HepG2 (cell line): ENCODE results near the gene CCND1. TPM values are rescaled to one million over a fixed set of nuclear protein-coding genes. Genes with fewer than 3 reads are reported as not detected.

ENCODE experiments used
- EZH2 ChIP-seq: conservative IDR thresholded peaks from 2 replicates; pipeline ENCODE4 v1.6.1; 2012; ENCODE audit warnings: mild to moderate bottlenecking, low read depth, low read length, moderate library complexity
- GATAD1 ChIP-seq: IDR thresholded peaks from 2 replicates; pipeline ENCODE4 v1.6.1; 2016; ENCODE audit warnings: missing genetic modification reagents, missing compliant biosample characterization
- HDAC6 ChIP-seq: fragments of 200-600 bp; sonication (generic); IDR thresholded peaks from 2 replicates; pipeline ENCODE4 v1.7.0; 2017; ENCODE audit warnings: mild to moderate bottlenecking, antibody characterized with exemption, low read length, low read depth
- HIC2 ChIP-seq: sonication (generic); formaldehyde crosslinking; IDR thresholded peaks from 2 replicates; pipeline ENCODE4 v1.9.0; 2022; ENCODE audit warnings: low read depth, missing genetic modification reagents
- HNRNPUL1 ChIP-seq: fragments of 200-400 bp; formaldehyde crosslinking; IDR thresholded peaks from 2 replicates; pipeline ENCODE4 v1.6.1; 2017; ENCODE audit warnings: low read depth, mild to moderate bottlenecking, low read length, moderate library complexity
- HOXA3 ChIP-seq: sonication (generic); formaldehyde crosslinking; IDR thresholded peaks from 2 replicates; pipeline ENCODE4 v1.5.0; 2020; ENCODE audit warnings: missing genetic modification reagents
- MXD1 ChIP-seq: sonication (generic); formaldehyde crosslinking; IDR thresholded peaks from 2 replicates; pipeline ENCODE4 v1.4.0; 2020; ENCODE audit warnings: mild to moderate bottlenecking, missing genetic modification reagents
- MXD3 ChIP-seq: IDR thresholded peaks from 2 replicates; pipeline ENCODE4 v1.6.1; 2016; ENCODE audit warnings: mild to moderate bottlenecking, missing biosample characterization, missing genetic modification reagents
- PCBP2 ChIP-seq: fragments of 200-400 bp; formaldehyde crosslinking; optimal IDR thresholded peaks from 2 replicates; pipeline ENCODE3; 2018; ENCODE audit warnings: low read length, low read depth; ENCODE audit not compliant: poor library complexity, severe bottlenecking
- PHB2 ChIP-seq: fragments of 450-650 bp; IDR thresholded peaks from 2 replicates; pipeline ENCODE4 v1.6.1; 2018; ENCODE audit not compliant: partially characterized antibody
- POLR2G ChIP-seq: fragments of 200-400 bp; formaldehyde crosslinking; IDR thresholded peaks from 2 replicates; pipeline ENCODE4 v1.6.1; 2018; ENCODE audit warnings: mild to moderate bottlenecking, low read depth, low read length, moderate library complexity
- PTBP1 ChIP-seq: fragments of 200-400 bp; formaldehyde crosslinking; IDR thresholded peaks from 2 replicates; pipeline ENCODE4 v1.6.1; 2018; ENCODE audit warnings: low read length, low read depth; ENCODE audit not compliant: poor library complexity, severe bottlenecking
- RARG ChIP-seq: sonication (generic); formaldehyde crosslinking; IDR thresholded peaks from 2 replicates; pipeline ENCODE4 v1.4.0; 2020; ENCODE audit warnings: low read depth, mild to moderate bottlenecking, missing genetic modification reagents
- REPIN1 ChIP-seq: sonication (generic); formaldehyde crosslinking; IDR thresholded peaks from 2 replicates; pipeline ENCODE4 v1.8.0; 2022; ENCODE audit warnings: missing genetic modification reagents, low read depth, mild to moderate bottlenecking, borderline replicate concordance
- RXRA ChIP-seq: sonication (generic); formaldehyde crosslinking; IDR thresholded peaks from 2 replicates; pipeline ENCODE4 v1.5.1; 2020; ENCODE audit warnings: missing genetic modification reagents
- SETDB1 ChIP-seq: sonication (generic); formaldehyde crosslinking; IDR thresholded peaks from 2 replicates; pipeline ENCODE4 v1.5.1; 2020; ENCODE audit warnings: missing genetic modification reagents, mild to moderate bottlenecking, borderline replicate concordance
- SP5 ChIP-seq: IDR thresholded peaks from 2 replicates; pipeline ENCODE4 v1.6.1; 2016; ENCODE audit warnings: low read depth, borderline replicate concordance
- SUZ12 ChIP-seq: fragments of 150-350 bp; IDR thresholded peaks from 2 replicates; pipeline ENCODE4 v1.6.1; 2014; ENCODE audit warnings: low read depth, low read length
- YEATS4 ChIP-seq: sonication (generic); formaldehyde crosslinking; IDR thresholded peaks from 2 replicates; pipeline ENCODE4 v1.4.0; 2020; ENCODE audit warnings: missing genetic modification reagents, borderline replicate concordance
- ZBTB21 ChIP-seq: sonication (generic); formaldehyde crosslinking; IDR thresholded peaks from 2 replicates; pipeline ENCODE4 v1.4.0; 2020; ENCODE audit warnings: missing genetic modification reagents
- ZMAT5 ChIP-seq: sonication (generic); formaldehyde crosslinking; IDR thresholded peaks from 2 replicates; pipeline ENCODE4 v1.5.0; 2020; ENCODE audit warnings: mild to moderate bottlenecking, low read depth, missing genetic modification reagents, borderline replicate concordance
- ZNF598 ChIP-seq: sonication (generic); formaldehyde crosslinking; IDR thresholded peaks from 2 replicates; pipeline ENCODE4 v1.5.1; 2020; ENCODE audit warnings: mild to moderate bottlenecking, missing genetic modification reagents, borderline replicate concordance
- ZNF768 ChIP-seq: sonication (generic); formaldehyde crosslinking; IDR thresholded peaks from 2 replicates; pipeline ENCODE4 v1.4.0; 2020; ENCODE audit warnings: missing genetic modification reagents
- ZNF784 ChIP-seq: sonication (generic); formaldehyde crosslinking; IDR thresholded peaks from 2 replicates; pipeline ENCODE4 v1.5.1; 2020; ENCODE audit warnings: missing genetic modification reagents, mild to moderate bottlenecking, borderline replicate concordance
- polyA plus RNA-seq, 8 experiments: library from polyadenylated mRNA; depleted of rRNA in 3 of 8; stranded (reverse) in 7 of 8; unstranded in 1 of 8; fragments of >200 nt; fragmentation: Illumina TruSeq in 4 of 8; extraction: Trizol in 4 of 8; gene quantifications; 2 replicates each; pipeline versions ENCODE4 v1.2.1 to v1.2.3, GENCODE V29; 2011 to 2016; ENCODE audit warnings: low read depth in 4 of 8, missing spikeins in 1 of 8, mixed read lengths in 1 of 8; ENCODE audit not compliant: insufficient read depth in 1 of 8
- total RNA-seq, 5 experiments: library from RNA; depleted of rRNA; stranded (reverse); fragments of >200 nt; fragmentation: Illumina TruSeq; extraction: Trizol; gene quantifications; 2 replicates each; pipeline ENCODE4 v1.2.3, GENCODE V29; 2016; ENCODE audit warnings: low read depth in 1 of 5
- TF ChIP-seq, protein P1 (sequence below): sonication (generic); formaldehyde crosslinking; IDR thresholded peaks from 2 replicates; pipeline ENCODE4 v1.5.1; 2020; ENCODE audit warnings: mild to moderate bottlenecking, missing genetic modification reagents, moderate library complexity

The CCND1 gene
- total and polyA plus RNA-seq, 2 of the 13 experiments (the other 11 are each of a cell fraction or from before 2014, with no cell fraction given), result 107 to 136 TPM

DNA sequence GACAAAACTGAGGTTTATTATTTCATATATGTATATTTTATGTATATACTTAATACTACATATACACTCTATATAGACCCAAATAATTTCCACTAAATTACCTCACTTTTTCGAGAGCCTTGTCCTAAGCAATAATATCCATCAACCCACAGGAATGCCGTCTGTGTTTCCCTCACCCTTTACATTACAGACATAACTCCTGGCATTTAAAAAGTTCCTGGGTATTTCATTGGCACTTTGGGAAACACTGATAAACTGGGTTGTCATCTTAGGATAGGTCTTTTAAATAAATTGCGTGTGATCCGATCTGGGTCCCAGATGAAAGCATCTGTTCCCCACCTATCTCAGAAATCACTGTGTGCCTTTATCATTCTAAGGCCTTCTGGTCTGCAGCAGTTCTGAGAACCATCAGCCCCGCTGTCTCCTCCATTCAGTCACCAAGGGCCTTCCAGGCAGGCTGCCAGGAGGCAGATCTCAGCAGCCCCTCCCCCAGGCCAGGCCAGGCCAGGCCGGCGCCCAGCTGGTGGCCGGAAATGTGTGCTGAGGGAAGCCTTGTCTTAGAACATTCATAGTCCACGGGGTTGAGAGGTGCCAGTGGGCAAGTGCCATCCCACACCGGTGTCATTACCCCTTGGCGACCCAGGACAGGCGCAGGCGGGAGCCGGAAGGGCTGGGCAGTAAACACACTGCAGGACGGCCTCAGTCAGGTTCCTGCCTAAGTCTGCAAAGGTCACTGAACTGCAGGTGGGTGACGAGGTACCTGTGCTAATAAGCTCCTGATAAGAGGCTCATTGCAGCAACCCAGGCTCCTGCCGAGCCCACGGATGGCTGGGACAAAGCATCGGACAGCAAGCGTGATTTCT, 59.6 kb downstream of the CCND1 start (continued):
- TF ChIP-seq HIC2 (peak; percentile 98), RARG (CRISPR knock-in tag) (no peak), MXD1 (CRISPR knock-in tag) (0 out of 2 replicates have a peak, but pooled peaks have one; percentile 51), PTBP1 (no peak), EZH2 (no peak), PHB2 (no peak), GATAD1 (peak; percentile 38; the same call in 1 of the 2 replicates), YEATS4 (CRISPR knock-in tag) (no peak), HOXA3 (CRISPR knock-in tag) (peak; percentile 67; the same call in 1 of the 2 replicates), ZNF784 (no peak), REPIN1 (no peak), ZBTB21 (CRISPR knock-in tag) (no peak), SETDB1 (CRISPR knock-in tag) (no peak), PCBP2 (no peak), SP5 (CRISPR knock-in tag) (no peak), HDAC6 (no peak), SUZ12 (no peak), MXD3 (no peak), ZMAT5 (CRISPR knock-in tag) (no peak), ZNF768 (CRISPR knock-in tag) (no peak), HNRNPUL1 (no peak), ZNF598 (no peak), POLR2G (0 out of 2 replicates have a peak, but pooled peaks have one; percentile 33), RXRA (peak; percentile 95)
- TF ChIP-seq, protein P1, sequence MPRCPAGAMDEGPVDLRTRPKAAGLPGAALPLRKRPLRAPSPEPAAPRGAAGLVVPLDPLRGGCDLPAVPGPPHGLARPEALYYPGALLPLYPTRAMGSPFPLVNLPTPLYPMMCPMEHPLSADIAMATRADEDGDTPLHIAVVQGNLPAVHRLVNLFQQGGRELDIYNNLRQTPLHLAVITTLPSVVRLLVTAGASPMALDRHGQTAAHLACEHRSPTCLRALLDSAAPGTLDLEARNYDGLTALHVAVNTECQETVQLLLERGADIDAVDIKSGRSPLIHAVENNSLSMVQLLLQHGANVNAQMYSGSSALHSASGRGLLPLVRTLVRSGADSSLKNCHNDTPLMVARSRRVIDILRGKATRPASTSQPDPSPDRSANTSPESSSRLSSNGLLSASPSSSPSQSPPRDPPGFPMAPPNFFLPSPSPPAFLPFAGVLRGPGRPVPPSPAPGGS, result no peak
